GM21717 (cell line): ENCODE results near the gene ITGA11.
"Not testable (repeated sequence)": the region's sequence is repeated elsewhere in the genome, so short reads cannot be mapped to it uniquely, and the experiment has no call there.

Source experiments
- ATAC-seq: cut with Tn5 transposase; IDR thresholded peaks from one replicate; pipeline ENCODE4 v1.9.1; 2021; ENCODE audit warnings: mild to moderate bottlenecking, moderate library complexity; ENCODE audit not compliant: unreplicated experiment

ITGA11 gene

GRCh38 chr15:68411735-68412134 is 20.2 kb downstream of the ITGA11 start:
- ATAC-seq, result no peak

- ATAC-seq, result no peak
These were observed 20.7 kb downstream of the ITGA11 start for GRCh38 chr15:68411343-68411675.

- ATAC-seq, result no peak
These were observed 21.3 kb downstream of the ITGA11 start for GRCh38 chr15:68410466-68411342.

GRCh38 chr15:68409736-68410370 is 22.1 kb downstream of the ITGA11 start:
- no peak for ATAC-seq

GRCh38 chr15:68408971-68409370 is 23.0 kb downstream of the ITGA11 start:
- no peak for ATAC-seq

GRCh38 chr15:68407886-68408881 is 23.8 kb downstream of the ITGA11 start:
- ATAC-seq, result no peak

GRCh38 chr15:68407141-68407885 is 24.6 kb downstream of the ITGA11 start:
- no peak for ATAC-seq

- no peak for ATAC-seq
These were observed 26.3 kb downstream of the ITGA11 start for GRCh38 chr15:68405378-68406250.

GRCh38 chr15:68404056-68404798 is 27.7 kb downstream of the ITGA11 start:
- no peak for ATAC-seq

GRCh38 chr15:68403161-68403941 is 28.6 kb downstream of the ITGA11 start:
- no peak for ATAC-seq

GRCh38 chr15:68402432-68403160 is 29.4 kb downstream of the ITGA11 start:
- ATAC-seq, result no peak

- no peak for ATAC-seq
These were observed 30.2 kb downstream of the ITGA11 start for GRCh38 chr15:68401496-68402431.

GRCh38 chr15:68400066-68400456 is 31.9 kb downstream of the ITGA11 start:
- no peak for ATAC-seq

GRCh38 chr15:68399096-68400065 is 32.6 kb downstream of the ITGA11 start:
- no peak for ATAC-seq

GRCh38 chr15:68397999-68398398 is 34.0 kb downstream of the ITGA11 start:
- not testable (repeated sequence) for ATAC-seq
